H1 (cell line): Measurements from ENCODE around the gene GDPD1. TPM values are rescaled to one million over a fixed set of nuclear protein-coding genes. Genes with fewer than 3 reads are reported as not detected.

Experiments used
- CTCF ChIA-PET: fragments of 300-600 bp; sonication (Branson Sonifier 250); formaldehyde crosslinking; loops from one replicate; lab custom pipeline; 2021; ENCODE audit not compliant: partially characterized antibody; lab: Charles Lee
- POLR2A ChIA-PET: fragments of 300-600 bp; sonication (Branson Sonifier 250); formaldehyde crosslinking; loops from one replicate; lab custom pipeline; 2021; ENCODE audit warnings: inconsistent platforms; ENCODE audit not compliant: partially characterized antibody; lab: Charles Lee
- DNase-seq, 2 experiments: peaks; one replicate each; pipeline versions ENCODE4 v3.0.0 to v3.0.0-alpha.2; 2010 to 2022; ENCODE audit warnings: low spot score in 2 of 2, low read depth in 1 of 2, mixed read lengths in 1 of 2
- FAIRE-seq: peaks from 2 replicates; lab custom pipeline; 2011; peaks lifted over from hg19 to GRCh38; lab: Jason Lieb, UNC
- H2AFZ ChIP-seq: 2 replicates; pipeline ENCODE4 v1.8.1; 2012; ENCODE audit warnings: low read length, inconsistent platforms
- H2AK5ac ChIP-seq: 2 replicates; pipeline ENCODE4 v1.6.1; 2013; ENCODE audit warnings: low read depth, low read length
- H2BK120ac ChIP-seq: replicated peaks from 2 replicates; pipeline ENCODE3; 2013; ENCODE audit warnings: low read depth, low read length, inconsistent platforms
- H2BK12ac ChIP-seq: 2 replicates; pipeline ENCODE4 v1.6.1; 2013; ENCODE audit warnings: low read depth, low read length
- H2BK15ac ChIP-seq: 2 replicates; pipeline ENCODE4 v1.6.1; 2013; ENCODE audit warnings: low read length
- H2BK20ac ChIP-seq: 2 replicates; pipeline ENCODE4 v1.6.1; 2013; ENCODE audit warnings: low read length
- H2BK5ac ChIP-seq: 2 replicates; pipeline ENCODE4 v1.6.1; 2013; ENCODE audit warnings: low read depth, low read length
- H3K14ac ChIP-seq: 2 replicates; pipeline ENCODE4 v1.6.1; 2013; ENCODE audit warnings: inconsistent platforms; ENCODE audit not compliant: insufficient read length
- H3K18ac ChIP-seq: 2 replicates; pipeline ENCODE4 v1.6.1; 2013; ENCODE audit warnings: low read length; ENCODE audit errors: extremely low read depth
- H3K23ac ChIP-seq: 2 replicates; pipeline ENCODE4 v1.6.1; 2013; ENCODE audit warnings: inconsistent platforms; ENCODE audit not compliant: insufficient read length
- H3K23me2 ChIP-seq: 2 replicates; pipeline ENCODE4 v1.6.1; 2013; ENCODE audit warnings: low read depth, low read length
- H3K27ac ChIP-seq: 2 replicates; pipeline ENCODE4 v1.6.1; 2011; ENCODE audit warnings: low read depth, low read length, inconsistent platforms
- H3K27me3 ChIP-seq, 4 experiments: replicated peaks in 1 of 4; 1 replicate in 1 of 4; 2 replicates in 3 of 4; pipeline versions ENCODE4 v1.6.1 to v1.8.1; 2011 to 2013; ENCODE audit warnings: low read length in 3 of 4, mild to moderate bottlenecking in 3 of 4, inconsistent platforms in 2 of 4, mixed read lengths in 2 of 4, moderate library complexity in 1 of 4; ENCODE audit not compliant: control insufficient read depth in 3 of 4, insufficient read depth in 3 of 4; ENCODE audit errors: extremely low read depth in 1 of 4
- H3K36me3 ChIP-seq, 4 experiments: 2 replicates each; pipeline versions ENCODE4 v1.6.1 to v1.8.1; 2011 to 2013; ENCODE audit warnings: mild to moderate bottlenecking in 4 of 4, low read length in 3 of 4, moderate library complexity in 2 of 4, control low read depth in 1 of 4, inconsistent platforms in 1 of 4; ENCODE audit not compliant: insufficient read depth in 4 of 4, control insufficient read depth in 2 of 4
- H3K4ac ChIP-seq: replicated peaks from 2 replicates; pipeline ENCODE3; 2013; ENCODE audit warnings: low read length, low read depth, mixed read lengths, inconsistent platforms; ENCODE audit not compliant: insufficient read length
- H3K4me1 ChIP-seq, 4 experiments: replicated peaks in 1 of 4; 1 replicate in 1 of 4; 2 replicates in 3 of 4; pipeline versions ENCODE4 v1.6.1 to v1.8.1; 2011 to 2013; ENCODE audit warnings: low read length in 3 of 4, inconsistent platforms in 2 of 4, mixed read lengths in 1 of 4; ENCODE audit not compliant: insufficient read depth in 4 of 4, control insufficient read depth in 3 of 4
- H3K4me2 ChIP-seq, 2 experiments: 2 replicates each; pipeline versions ENCODE4 v1.6.1 to v1.8.1; 2011 to 2013; ENCODE audit warnings: low read depth in 2 of 2, low read length in 2 of 2, control low read depth in 1 of 2, inconsistent platforms in 1 of 2, mild to moderate bottlenecking in 1 of 2; ENCODE audit not compliant: insufficient read depth in 1 of 2
- H3K4me3 ChIP-seq, 4 experiments: fragments of 200-600, 300-600 bp in 1 of 4; sonication (generic), shearing (Covaris generic), sonication (Bioruptor Twin) in 1 of 4; 2 replicates each; pipeline versions ENCODE4 v1.5.1 to v1.8.1; 2011 to 2016; ENCODE audit warnings: low read length in 4 of 4, low read depth in 3 of 4, control low read depth in 2 of 4, inconsistent platforms in 2 of 4, mild to moderate bottlenecking in 2 of 4, mixed read lengths in 1 of 4, moderate library complexity in 1 of 4; ENCODE audit not compliant: insufficient read depth in 2 of 4; ENCODE audit errors: extremely low read depth in 1 of 4
- H3K56ac ChIP-seq: replicated peaks from 2 replicates; pipeline ENCODE3; 2013; ENCODE audit warnings: low read depth, mild to moderate bottlenecking, mixed read lengths, low read length, inconsistent platforms; ENCODE audit not compliant: insufficient read length
- H3K79me1 ChIP-seq: 2 replicates; pipeline ENCODE4 v1.6.1; 2013; ENCODE audit warnings: low read depth, low read length, control low read depth
- H3K79me2 ChIP-seq, 2 experiments: 2 replicates each; pipeline versions ENCODE4 v1.6.1 to v1.8.1; 2012 to 2013; ENCODE audit warnings: low read length in 2 of 2, mild to moderate bottlenecking in 2 of 2, inconsistent platforms in 1 of 2; ENCODE audit not compliant: insufficient read depth in 2 of 2, control insufficient read depth in 1 of 2
- H3K9ac ChIP-seq, 4 experiments: replicated peaks in 1 of 4; 1 replicate in 1 of 4; 2 replicates in 3 of 4; pipeline versions ENCODE4 v1.6.1 to v1.8.1; 2011 to 2013; ENCODE audit warnings: low read depth in 3 of 4, low read length in 3 of 4, control low read depth in 2 of 4, mild to moderate bottlenecking in 2 of 4, moderate library complexity in 2 of 4, inconsistent platforms in 1 of 4; ENCODE audit errors: extremely low read depth in 1 of 4
- H3K9me3 ChIP-seq, 2 experiments: 2 replicates each; pipeline versions ENCODE4 v1.6.1 to v1.8.1; 2012 to 2013; ENCODE audit warnings: mild to moderate bottlenecking in 2 of 2, moderate library complexity in 2 of 2, control low read depth in 1 of 2, inconsistent platforms in 1 of 2, low read depth in 1 of 2, low read length in 1 of 2, mixed read lengths in 1 of 2; ENCODE audit not compliant: insufficient read depth in 2 of 2
- H4K20me1 ChIP-seq, 2 experiments: replicated peaks in 1 of 2; 2 replicates each; pipeline versions ENCODE3 to v1.8.1; 2011 to 2013; ENCODE audit warnings: inconsistent platforms in 2 of 2, low read length in 2 of 2, mild to moderate bottlenecking in 1 of 2; ENCODE audit not compliant: insufficient read depth in 2 of 2, control insufficient read depth in 1 of 2
- H4K5ac ChIP-seq: 2 replicates; pipeline ENCODE4 v1.6.1; 2013; ENCODE audit warnings: low read length, low read depth, mixed read lengths, inconsistent platforms; ENCODE audit not compliant: insufficient read length
- H4K8ac ChIP-seq: 2 replicates; pipeline ENCODE4 v1.8.0; 2013; ENCODE audit warnings: mild to moderate bottlenecking, moderate library complexity, low read length, inconsistent platforms; ENCODE audit not compliant: insufficient read depth; ENCODE audit errors: extremely low read depth
- H4K91ac ChIP-seq: replicated peaks from 2 replicates; pipeline ENCODE3; 2013; ENCODE audit warnings: low read length, mixed read lengths, inconsistent platforms; ENCODE audit not compliant: insufficient read length
- BCL11A ChIP-seq, 2 experiments: IDR thresholded peaks; one replicate each; pipeline ENCODE4 v1.6.1; 2011; ENCODE audit warnings: low read depth in 2 of 2, low read length in 2 of 2, mild to moderate bottlenecking in 2 of 2
- FOSL1 ChIP-seq: IDR thresholded peaks from 2 replicates; pipeline ENCODE4 v1.6.1; 2011; ENCODE audit warnings: mild to moderate bottlenecking, low read depth, low read length, moderate library complexity; ENCODE audit not compliant: insufficient read depth
- MAFK ChIP-seq: IDR thresholded peaks from 2 replicates; pipeline ENCODE4 v1.6.1; 2012; ENCODE audit warnings: low read depth, mild to moderate bottlenecking, improper control_type of control experiment, low read length
- POLR2AphosphoS5 ChIP-seq: IDR thresholded peaks from 2 replicates; pipeline ENCODE4 v1.6.1; 2011; ENCODE audit warnings: low read depth, low read length
- RAD21 ChIP-seq, 2 experiments: IDR thresholded peaks in 1 of 2; conservative IDR thresholded peaks in 1 of 2; 2 replicates each; pipeline ENCODE4 v1.6.1; 2011; ENCODE audit warnings: low read depth in 2 of 2, low read length in 2 of 2, improper control_type of control experiment in 1 of 2, inconsistent platforms in 1 of 2, mild to moderate bottlenecking in 1 of 2, moderate library complexity in 1 of 2
- RXRA ChIP-seq: IDR thresholded peaks from 2 replicates; pipeline ENCODE4 v1.6.1; 2011; ENCODE audit warnings: low read depth, mild to moderate bottlenecking, low read length, moderate library complexity; ENCODE audit not compliant: insufficient read depth
- SIRT6 ChIP-seq: IDR thresholded peaks from one replicate; pipeline ENCODE4 v1.7.1; 2012; ENCODE audit warnings: low read length, inconsistent platforms
- SIX5 ChIP-seq: IDR thresholded peaks from 2 replicates; pipeline ENCODE4 v1.6.1; 2011; ENCODE audit warnings: mild to moderate bottlenecking, low read depth, low read length
- SRF ChIP-seq: IDR thresholded peaks from 2 replicates; pipeline ENCODE4 v1.6.1; 2011; ENCODE audit warnings: mild to moderate bottlenecking, low read depth, low read length, moderate library complexity
- ZNF274 ChIP-seq: IDR thresholded peaks from 2 replicates; pipeline ENCODE4 v1.7.0; 2012; ENCODE audit warnings: low read length, borderline replicate concordance; ENCODE audit errors: extremely low read depth
- WGBS, 2 experiments: shearing (Covaris generic) in 1 of 2; methylation state at CpG; one replicate each; pipeline versions ENCODE4 v1.1.6 to v1.1.7; 2013 to 2015; ENCODE audit warnings: low lambda C conversion rate in 2 of 2, mixed read lengths in 2 of 2, inconsistent platforms in 1 of 2, low coverage in 1 of 2, missing lambda C conversion rate in 1 of 2; ENCODE audit not compliant: insufficient replicate concordance in 2 of 2, insufficient coverage in 1 of 2, insufficient read length in 1 of 2; ENCODE audit errors: extremely low coverage in 1 of 2, missing lambda C conversion rate in 1 of 2; 5-methylcytosine and 5-hydroxymethylcytosine counted together
- polyA plus RNA-seq, 7 experiments: library from polyadenylated mRNA; depleted of rRNA in 3 of 7; stranded (reverse) in 5 of 7; unstranded in 2 of 7; fragments of >200 nt in 5 of 7; fragments of 200-250 nt in 2 of 7; gene quantifications; 1 replicate in 5 of 7; 2 replicates in 1 of 7; 4 replicates in 1 of 7; pipeline versions ENCODE4 v1.2.1 to v1.2.3, GENCODE V29; 2011 to 2013; ENCODE audit warnings: missing spikeins in 2 of 7, mixed read lengths in 2 of 7
- total RNA-seq: library from RNA; stranded (reverse); fragmentation: NEBNext Ultra II Directional; extraction: Animal tissue kit (Norgen Biotek cat#: 25700); gene quantifications from 2 replicates; pipeline ENCODE4 v1.2.1, GENCODE V29; 2021
- TF ChIP-seq, protein P1 (sequence below), 3 experiments: IDR thresholded peaks; 1 replicate in 2 of 3; 2 replicates in 1 of 3; pipeline versions ENCODE4 v1.5.1 to v1.6.1; 2011; ENCODE audit warnings: low read length in 3 of 3, mild to moderate bottlenecking in 3 of 3, inconsistent platforms in 2 of 3, low read depth in 1 of 3, moderate library complexity in 1 of 3; ENCODE audit not compliant: insufficient read depth in 1 of 3; ENCODE audit errors: control extremely low read depth in 1 of 3
- TF ChIP-seq, protein P2 (sequence below): IDR thresholded peaks from 2 replicates; pipeline ENCODE4 v1.6.1; 2011; ENCODE audit warnings: low read depth, mild to moderate bottlenecking, low read length; ENCODE audit not compliant: insufficient read depth

Gene GDPD1
- total and polyA plus RNA-seq, 2 of the 8 experiments (the other 6 are each of a cell fraction or from before 2014, with no cell fraction given), result 3.2 to 7.7 TPM

DNA sequence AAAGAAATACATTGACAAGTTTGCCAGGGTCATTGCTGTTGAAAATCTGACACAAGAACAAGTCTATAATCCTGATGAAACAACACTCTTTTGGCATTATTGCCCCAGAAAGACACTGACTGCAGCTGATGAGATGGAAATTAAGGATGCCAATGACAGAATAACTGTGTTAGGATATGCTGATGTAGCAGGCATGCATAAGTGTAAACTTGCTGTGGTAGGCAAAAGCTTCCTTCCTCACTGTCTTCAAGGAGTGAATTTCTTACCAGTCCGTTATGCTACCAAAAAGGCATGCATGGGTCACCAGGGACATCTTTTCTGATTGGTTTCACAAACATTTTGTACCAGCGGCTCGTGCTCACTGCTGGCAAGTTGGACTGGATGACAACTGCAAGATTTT is 10.5 kb downstream of the GDPD1 start:
- Histone ChIP-seq H3K4me1 (no peaks in the 10 kb centered on the region), H3K18ac (no peak overlapping the region), H3K23ac (no peak overlapping the region), H3K4ac (no peak overlapping the region), H3K9ac (no peak overlapping the region), H2AFZ (no peak overlapping the region), H3K27me3 (no peaks in the 10 kb centered on the region), H4K8ac (no peak overlapping the region), H4K91ac (no peak overlapping the region), H3K27ac (no peak overlapping the region), H2AK5ac (no peak overlapping the region), H2BK15ac (no peak overlapping the region), H4K20me1 (no peaks in the 10 kb centered on the region), H3K9me3 (no peaks in the 10 kb centered on the region), H4K5ac (no peak overlapping the region), H3K23me2 (no peaks in the 10 kb centered on the region), H3K4me2 (no peak overlapping the region), H3K56ac (no peak overlapping the region), H3K79me1 (no peaks in the 10 kb centered on the region), H3K36me3 (no peaks in the 10 kb centered on the region), H2BK5ac (no peak overlapping the region), H3K79me2 (no peaks in the 10 kb centered on the region), H3K4me3 (no peak overlapping the region), H2BK12ac (no peak overlapping the region), H2BK120ac (no peak overlapping the region), H2BK20ac (no peak overlapping the region), H3K14ac (no peak overlapping the region)
- 90% methylated on average over 3 of the region's 3 CpGs; no CpG with 5 or more reads in 1 of the 2 experiments for whole genome bisulfite sequencing, 2 experiments
- POLR2A ChIA-PET, result no interaction called here
- FAIRE-seq (no peak), DNase-seq (peak in 1 of 2 experiments; percentile 16)
- CTCF ChIA-PET, result no interaction called here
- TF ChIP-seq SRF (no peak), FOSL1 (no peak), ZNF274 (no peak), RXRA (no peak), RAD21 (IDR thresholded peaks at IDR 0.05 in 1 of 2, conservative IDR thresholded peaks at IDR 0.05 in 1 of 2; ENCODE audit: low read depth in 2 of 2, low read length in 2 of 2) (no peak), MAFK (no peak), SIX5 (no peak), SIRT6 (no peak), BCL11A (IDR thresholded peaks at IDR 0.05; ENCODE audit: low read depth in 2 of 2, low read length in 2 of 2) (no peak), POLR2AphosphoS5 (no peak)
- TF ChIP-seq, protein P1, sequence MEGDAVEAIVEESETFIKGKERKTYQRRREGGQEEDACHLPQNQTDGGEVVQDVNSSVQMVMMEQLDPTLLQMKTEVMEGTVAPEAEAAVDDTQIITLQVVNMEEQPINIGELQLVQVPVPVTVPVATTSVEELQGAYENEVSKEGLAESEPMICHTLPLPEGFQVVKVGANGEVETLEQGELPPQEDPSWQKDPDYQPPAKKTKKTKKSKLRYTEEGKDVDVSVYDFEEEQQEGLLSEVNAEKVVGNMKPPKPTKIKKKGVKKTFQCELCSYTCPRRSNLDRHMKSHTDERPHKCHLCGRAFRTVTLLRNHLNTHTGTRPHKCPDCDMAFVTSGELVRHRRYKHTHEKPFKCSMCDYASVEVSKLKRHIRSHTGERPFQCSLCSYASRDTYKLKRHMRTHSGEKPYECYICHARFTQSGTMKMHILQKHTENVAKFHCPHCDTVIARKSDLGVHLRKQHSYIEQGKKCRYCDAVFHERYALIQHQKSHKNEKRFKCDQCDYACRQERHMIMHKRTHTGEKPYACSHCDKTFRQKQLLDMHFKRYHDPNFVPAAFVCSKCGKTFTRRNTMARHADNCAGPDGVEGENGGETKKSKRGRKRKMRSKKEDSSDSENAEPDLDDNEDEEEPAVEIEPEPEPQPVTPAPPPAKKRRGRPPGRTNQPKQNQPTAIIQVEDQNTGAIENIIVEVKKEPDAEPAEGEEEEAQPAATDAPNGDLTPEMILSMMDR (IDR thresholded peaks at IDR 0.05; ENCODE audit: control extremely low read depth in 1 of 3, insufficient read depth in 1 of 3, low read depth in 1 of 3, low read length in 3 of 3), result no peak
- TF ChIP-seq, protein P2, sequence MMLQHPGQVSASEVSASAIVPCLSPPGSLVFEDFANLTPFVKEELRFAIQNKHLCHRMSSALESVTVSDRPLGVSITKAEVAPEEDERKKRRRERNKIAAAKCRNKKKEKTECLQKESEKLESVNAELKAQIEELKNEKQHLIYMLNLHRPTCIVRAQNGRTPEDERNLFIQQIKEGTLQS, result no peak
